PC-3 (cell line): ENCODE data around the gene KIRREL1. TPM values are rescaled to one million over a fixed set of nuclear protein-coding genes. Genes with fewer than 3 reads are reported as not detected.

ENCODE experiments used
- ATAC-seq: fragments of 200-7000 bp; cut with Tn5 transposase; 2 replicates; pipeline ENCODE4 v1.9.1; 2020; ENCODE audit warnings: mild to moderate bottlenecking, moderate library complexity
- BruUV-seq: library from RNA; stranded (reverse); fragments of 400-500 nt; replicated peaks from 2 replicates; lab custom pipeline; 2021; lab: Mats Ljungman, UMichigan
- CTCF ChIA-PET: fragments of 300-600 bp; sonication (Branson Sonifier 250); formaldehyde crosslinking; loops from one replicate; lab custom pipeline; 2022; ENCODE audit warnings: antibody characterized with exemption; lab: Charles Lee
- POLR2A ChIA-PET: fragments of 300-600 bp; sonication (Branson Sonifier 250); formaldehyde crosslinking; loops from one replicate; lab custom pipeline; 2022; ENCODE audit warnings: antibody characterized with exemption; ENCODE audit not compliant: unreplicated experiment; lab: Charles Lee
- DNase-seq: peaks from one replicate; pipeline ENCODE4 v3.0.0-alpha.2; 2015
- H2AFZ ChIP-seq: fragments of 300-600 bp; sonication (generic); 2 replicates; pipeline ENCODE4 v1.6.0; 2016; ENCODE audit warnings: antibody characterized with exemption, low read length
- H3F3A ChIP-seq: fragments of 300-600 bp; sonication (generic); one replicate; pipeline ENCODE4 v1.6.0; 2017; ENCODE audit warnings: antibody characterized with exemption, low read length, control low read depth, mild to moderate bottlenecking; ENCODE audit not compliant: unreplicated experiment
- H3K27ac ChIP-seq: fragments of 300-600 bp; sonication (generic); 2 replicates; pipeline ENCODE4 v1.5.1; 2016; ENCODE audit warnings: mild to moderate bottlenecking, low read length
- H3K27me3 ChIP-seq: fragments of 300-600 bp; sonication (generic); 2 replicates; pipeline ENCODE4 v1.6.1; 2016; ENCODE audit warnings: low read length, mixed read lengths
- H3K36me3 ChIP-seq: fragments of 300-600 bp; sonication (generic); 2 replicates; pipeline ENCODE4 v1.6.1; 2016; ENCODE audit warnings: low read depth, mixed run types, low read length, mixed read lengths
- H3K4me1 ChIP-seq: fragments of 300-600 bp; sonication (generic); 2 replicates; pipeline ENCODE4 v1.5.1; 2016; ENCODE audit warnings: low read length; ENCODE audit not compliant: insufficient read depth
- H3K4me2 ChIP-seq: fragments of 300-600 bp; sonication (generic); 2 replicates; pipeline ENCODE4 v1.6.0; 2016; ENCODE audit warnings: low read length
- H3K4me3 ChIP-seq: fragments of 300-600 bp; sonication (generic); 2 replicates; pipeline ENCODE4 v1.5.1; 2016; ENCODE audit warnings: mild to moderate bottlenecking, low read length, mixed read lengths
- H3K79me2 ChIP-seq: fragments of 300-600 bp; sonication (generic); 2 replicates; pipeline ENCODE4 v1.6.1; 2017; ENCODE audit warnings: low read length, mixed read lengths
- H3K9ac ChIP-seq: fragments of 300-600 bp; sonication (generic); 2 replicates; pipeline ENCODE4 v1.6.0; 2016; ENCODE audit warnings: mild to moderate bottlenecking, low read length
- H3K9me2 ChIP-seq: fragments of 300-600 bp; sonication (generic); replicated peaks from 2 replicates; pipeline ENCODE4 v1.6.1; 2016; ENCODE audit warnings: mixed run types, low read length, mixed read lengths
- H3K9me3 ChIP-seq: fragments of 300-600 bp; sonication (generic); 2 replicates; pipeline ENCODE4 v1.6.1; 2016; ENCODE audit warnings: low read length, mixed read lengths
- H4K20me1 ChIP-seq: fragments of 300-600 bp; sonication (generic); 2 replicates; pipeline ENCODE4 v1.6.1; 2016; ENCODE audit warnings: low read length, mixed read lengths
- CTCF ChIP-seq: fragments of 300-600 bp; sonication (generic); conservative IDR thresholded peaks from 2 replicates; pipeline ENCODE4 v1.5.1; 2017; ENCODE audit warnings: antibody characterized with exemption, low read depth, mild to moderate bottlenecking, low read length
- EZH2 ChIP-seq: fragments of 300-600 bp; sonication (generic); IDR thresholded peaks from one replicate; pipeline ENCODE4 v1.6.1; 2017; ENCODE audit warnings: antibody characterized with exemption, mild to moderate bottlenecking, low read length; ENCODE audit not compliant: unreplicated experiment
- EZH2phosphoT487 ChIP-seq: fragments of 300-600 bp; sonication (generic); IDR thresholded peaks from 2 replicates; pipeline ENCODE4 v1.6.1; 2018; ENCODE audit warnings: mild to moderate bottlenecking, antibody characterized with exemption, low read length, borderline replicate concordance
- intact Hi-C: fragments of 100-400 bp; cut with micrococcal nuclease; formaldehyde crosslinking; loops from 2 replicates; pipeline ENCODE4 v1.9.0; 2023
- total RNA-seq: library from RNA; depleted of rRNA; stranded (reverse); fragments of >200 nt; gene quantifications from 2 replicates; pipeline ENCODE4 v1.2.3, GENCODE V29; 2014

The KIRREL1 gene
- total RNA-seq, 1 experiment from 2014 or later = 49.8 TPM

- H4K20me1 ChIP-seq = no peaks in the 10 kb centered on the region
- ChIA-PET POLR2A (interaction anchor here (0.6 kb wide), 1 partner anchor 21 kb away, joined by 11 read pairs; no protein-coding TSS in a partner anchor), CTCF (interaction anchor here (0.6 to 0.7 kb wide), 2 partner anchors 23 to 24 kb away, joined by 3 to 4 read pairs; no protein-coding TSS in a partner anchor)
- H3K4me2 ChIP-seq = peak overlapping the region; percentile 9
- no peak overlapping the region for H3K4me3 ChIP-seq
- ATAC-seq = peak; percentile 13; the same call in 1 of the 2 replicates
- no peaks in the 10 kb centered on the region for H3K9me2 ChIP-seq
- peak; percentile 70 for DNase-seq
- peaks cover 64% of the 10 kb centered on the region for H3K4me1 ChIP-seq
- H3K9me3 ChIP-seq = no peaks in the 10 kb centered on the region
- H2AFZ ChIP-seq = peak overlapping the region; percentile 5
- intact Hi-C loops = no loop called here
- TF ChIP-seq EZH2phosphoT487 = no peak
- TF ChIP-seq CTCF = no peak
- no peak for TF ChIP-seq EZH2
- H3F3A ChIP-seq = peaks cover 5% of the 10 kb centered on the region
- peak overlapping the region; percentile 23 for H3K27ac ChIP-seq
- no peaks in the 10 kb centered on the region for H3K36me3 ChIP-seq
- peaks cover 81% of the 10 kb centered on the region for H3K79me2 ChIP-seq
- no peaks in the 10 kb centered on the region for H3K27me3 ChIP-seq
- no TSS peak for BruUV-seq
- H3K9ac ChIP-seq = no peak overlapping the region
Measured at GRCh38 chr1:158016651-158017335, 23.3 kb downstream of the KIRREL1 start.

GRCh38 chr1:158017800-158018595 is 24.6 kb downstream of the KIRREL1 start:
- ATAC-seq (no peak), DNase-seq (no peak)
- Histone ChIP-seq H3K9ac (no peak overlapping the region), H3K27me3 (no peaks in the 10 kb centered on the region), H3K9me2 (no peaks in the 10 kb centered on the region), H3K79me2 (peaks cover 81% of the 10 kb centered on the region), H3K9me3 (no peaks in the 10 kb centered on the region), H3K4me1 (peaks cover 66% of the 10 kb centered on the region), H3F3A (peaks cover 5% of the 10 kb centered on the region), H3K36me3 (no peaks in the 10 kb centered on the region), H3K4me2 (no peak overlapping the region), H2AFZ (no peak overlapping the region), H3K4me3 (no peak overlapping the region), H4K20me1 (no peaks in the 10 kb centered on the region), H3K27ac (peak overlapping the region; percentile 2; the same call in 1 of the 2 replicates)
- BruUV-seq = no TSS peak
- intact Hi-C loops = loop anchor here (2.0 kb wide), 2 partner anchors 25 to 49 kb away; partner anchors contain the start of gene KIRREL1
- POLR2A ChIA-PET = no interaction called here
- TF ChIP-seq CTCF = no peak
- TF ChIP-seq EZH2 = no peak
- CTCF ChIA-PET = no interaction called here
